Suppressor macrophage treated with lipopolysaccharide for 1 hour (primary cell): Measurements from ENCODE around the gene C4A.
A peak's percentile ranks its signal among the peaks of the same experiment; 100 is the strongest.
"Not testable (repeated sequence)": the region's sequence is repeated elsewhere in the genome, so short reads cannot be mapped to it uniquely, and the experiment has no call there.

Experiments
- DNase-seq, 3 donors: peaks; one replicate each; pipeline ENCODE4 v3.0.0-alpha.2; 2020 to 2022

The C4A gene

DNA sequence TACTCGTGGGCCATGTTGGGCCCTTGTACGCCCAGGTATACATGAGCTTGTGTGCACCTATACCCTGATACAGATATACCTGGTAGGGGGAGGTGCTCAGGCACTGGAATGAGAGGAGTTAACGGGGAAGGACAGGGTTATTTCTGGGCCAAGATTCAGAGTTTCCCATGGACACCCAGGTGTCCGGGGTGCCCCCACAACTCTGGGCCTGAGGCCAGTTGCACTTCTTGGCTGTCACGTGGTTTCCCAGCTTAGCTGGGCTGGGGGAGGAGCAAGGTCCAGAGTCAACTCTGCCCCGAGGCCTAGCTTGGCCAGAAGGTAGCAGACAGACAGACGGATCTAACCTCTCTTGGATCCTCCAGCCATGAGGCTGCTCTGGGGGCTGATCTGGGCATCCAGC is at the start of gene C4A:
TSS of gene C4A (plus strand) at position 314 of the 400 bp plus-strand sequence. CDS start at position 365, 51 bp downstream.
- DNase-seq = not testable (repeated sequence)

GRCh38 chr6:31932137-31932536 is 49.7 kb upstream of the C4A start:
- not testable (repeated sequence) for DNase-seq

DNA sequence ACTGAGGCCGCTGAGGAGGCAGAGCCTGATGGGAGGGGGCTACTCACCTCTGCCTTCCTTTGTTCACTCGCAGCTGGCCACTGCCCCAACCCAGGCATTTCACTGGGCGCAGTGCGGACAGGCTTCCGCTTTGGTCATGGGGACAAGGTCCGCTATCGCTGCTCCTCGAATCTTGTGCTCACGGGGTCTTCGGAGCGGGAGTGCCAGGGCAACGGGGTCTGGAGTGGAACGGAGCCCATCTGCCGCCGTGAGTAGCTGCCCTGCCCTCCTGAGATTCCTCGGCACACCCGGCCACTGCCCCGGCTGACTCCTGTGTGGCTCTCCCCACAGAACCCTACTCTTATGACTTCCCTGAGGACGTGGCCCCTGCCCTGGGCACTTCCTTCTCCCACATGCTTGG is 48.3 kb upstream of the C4A start:
- no peak for DNase-seq

GRCh38 chr6:31935021-31935420 is 46.8 kb upstream of the C4A start:
- DNase-seq = peak in 2 of 3 donors; percentile 22 to 34

DNA sequence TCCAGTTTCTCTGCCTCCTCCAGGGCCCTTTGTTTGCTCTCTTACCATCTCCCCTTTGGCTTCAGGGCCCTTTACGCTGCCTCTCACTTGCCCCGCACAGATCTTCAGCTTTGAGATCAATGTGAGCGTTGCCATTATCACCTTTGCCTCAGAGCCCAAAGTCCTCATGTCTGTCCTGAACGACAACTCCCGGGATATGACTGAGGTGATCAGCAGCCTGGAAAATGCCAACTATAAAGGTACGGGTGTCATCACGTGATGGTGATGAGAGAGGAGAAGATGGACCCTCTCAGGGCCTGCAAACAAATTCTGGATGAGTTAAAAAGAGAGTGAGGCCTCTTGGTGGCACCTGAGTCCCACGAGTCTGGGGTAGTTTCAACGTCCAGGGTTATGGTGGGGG is 46.0 kb upstream of the C4A start:
- no peak for DNase-seq

- DNase-seq = peak; percentile 23 to 53 (median 46)
Observed at GRCh38 chr6:31940256-31940664, 41.6 kb upstream of the C4A start.

- DNase-seq = no peak
Observed at GRCh38 chr6:31943742-31944141, 38.1 kb upstream of the C4A start.

GRCh38 chr6:31945154-31945506 is 36.7 kb upstream of the C4A start:
- no peak for DNase-seq

DNA sequence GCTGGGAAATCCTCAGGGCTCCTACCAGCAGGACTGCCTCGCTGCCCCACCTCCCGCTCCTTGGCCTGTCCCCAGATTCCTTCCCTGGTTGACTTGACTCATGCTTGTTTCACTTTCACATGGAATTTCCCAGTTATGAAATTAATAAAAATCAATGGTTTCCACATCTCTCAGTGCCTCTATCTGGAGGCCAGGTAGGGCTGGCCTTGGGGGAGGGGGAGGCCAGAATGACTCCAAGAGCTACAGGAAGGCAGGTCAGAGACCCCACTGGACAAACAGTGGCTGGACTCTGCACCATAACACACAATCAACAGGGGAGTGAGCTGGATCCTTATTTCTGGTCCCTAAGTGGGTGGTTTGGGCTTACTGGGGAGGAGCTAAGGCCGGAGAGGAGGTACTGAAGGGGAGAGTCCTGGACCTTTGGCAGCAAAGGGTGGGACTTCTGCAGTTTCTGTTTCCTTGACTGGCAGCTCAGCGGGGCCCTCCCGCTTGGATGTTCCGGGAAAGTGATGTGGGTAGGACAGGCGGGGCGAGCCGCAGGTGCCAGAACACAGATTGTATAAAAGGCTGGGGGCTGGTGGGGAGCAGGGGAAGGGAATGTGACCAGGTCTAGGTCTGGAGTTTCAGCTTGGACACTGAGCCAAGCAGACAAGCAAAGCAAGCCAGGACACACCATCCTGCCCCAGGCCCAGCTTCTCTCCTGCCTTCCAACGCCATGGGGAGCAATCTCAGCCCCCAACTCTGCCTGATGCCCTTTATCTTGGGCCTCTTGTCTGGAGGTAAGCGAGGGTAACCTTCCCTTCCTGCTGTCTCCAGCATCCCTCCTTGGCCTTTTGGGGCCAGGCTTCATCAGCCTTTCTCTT is 36.1 kb upstream of the C4A start, which contains the start of gene CFB:
TSS of gene CFB (plus strand) at position 589 of the 863 bp plus-strand sequence. CDS start at position 716, 127 bp downstream.
- DNase-seq = peak; percentile 86 to 92 (median 90)

GRCh38 chr6:31946370-31946885 is 35.4 kb upstream of the C4A start:
- no peak for DNase-seq

- DNase-seq = no peak
Observed at GRCh38 chr6:31947070-31947675, 34.7 kb upstream of the C4A start.

GRCh38 chr6:31947864-31948263 is 34.0 kb upstream of the C4A start:
- no peak for DNase-seq

DNA sequence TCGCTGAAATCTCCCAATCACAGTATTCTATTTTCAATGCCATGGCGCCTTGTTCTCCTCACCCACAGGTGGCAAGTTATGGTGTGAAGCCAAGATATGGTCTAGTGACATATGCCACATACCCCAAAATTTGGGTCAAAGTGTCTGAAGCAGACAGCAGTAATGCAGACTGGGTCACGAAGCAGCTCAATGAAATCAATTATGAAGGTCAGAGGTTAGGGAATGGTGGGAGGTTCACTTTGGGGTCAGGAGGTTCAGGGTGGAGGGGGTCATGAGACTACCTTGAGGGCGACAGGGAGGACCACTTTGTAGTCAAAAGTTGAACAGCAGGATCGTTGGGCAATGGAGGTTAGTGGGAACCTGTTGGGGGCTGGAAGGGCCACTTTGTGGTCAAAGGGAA is 33.6 kb upstream of the C4A start:
- DNase-seq = no peak

DNA sequence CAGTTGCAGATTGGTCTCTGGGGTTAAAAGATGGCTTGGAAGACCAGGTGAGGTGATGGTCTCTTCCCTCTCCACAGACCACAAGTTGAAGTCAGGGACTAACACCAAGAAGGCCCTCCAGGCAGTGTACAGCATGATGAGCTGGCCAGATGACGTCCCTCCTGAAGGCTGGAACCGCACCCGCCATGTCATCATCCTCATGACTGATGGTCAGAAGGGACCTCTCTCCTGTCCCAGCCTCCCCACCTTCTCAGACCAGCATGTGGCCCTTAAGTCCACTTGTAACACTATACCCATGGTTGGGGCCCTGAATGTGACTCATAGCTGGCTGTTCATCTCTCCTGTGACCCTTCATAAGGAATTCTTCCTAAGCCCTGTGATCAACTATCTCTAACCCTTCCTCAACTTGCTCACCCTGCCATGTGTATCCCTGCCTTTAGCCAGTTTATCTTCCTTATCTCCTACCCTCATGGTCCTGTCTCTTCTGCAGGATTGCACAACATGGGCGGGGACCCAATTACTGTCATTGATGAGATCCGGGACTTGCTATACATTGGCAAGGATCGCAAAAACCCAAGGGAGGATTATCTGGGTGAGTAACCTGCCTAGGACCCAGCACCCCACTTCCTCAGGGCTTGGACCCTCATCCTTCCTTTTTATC is 33.0 kb upstream of the C4A start:
- peak; percentile 64 to 72 (median 68) for DNase-seq

DNA sequence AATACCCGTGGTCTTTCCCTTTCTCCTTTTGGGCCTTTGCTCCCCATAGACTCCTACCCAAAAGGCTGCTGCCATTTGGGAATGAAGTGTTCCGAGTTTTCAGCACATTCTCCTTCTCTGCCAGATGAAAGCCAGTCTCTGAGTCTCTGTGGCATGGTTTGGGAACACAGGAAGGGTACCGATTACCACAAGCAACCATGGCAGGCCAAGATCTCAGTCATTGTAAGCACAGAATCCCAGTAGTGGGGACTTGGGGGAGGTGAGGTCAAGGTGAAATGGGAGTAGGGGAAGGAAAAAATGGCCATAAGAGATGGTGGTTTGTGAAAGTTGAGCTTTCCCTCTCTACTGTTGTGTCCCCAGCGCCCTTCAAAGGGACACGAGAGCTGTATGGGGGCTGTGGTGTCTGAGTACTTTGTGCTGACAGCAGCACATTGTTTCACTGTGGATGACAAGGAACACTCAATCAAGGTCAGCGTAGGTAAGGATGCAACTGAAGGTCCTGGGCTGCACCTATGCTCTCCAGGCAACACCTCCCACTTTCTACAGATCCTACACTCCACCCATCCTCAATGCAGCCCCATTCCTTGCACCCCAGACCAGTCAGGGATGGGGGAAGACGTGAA is 31.8 kb upstream of the C4A start:
- no peak for DNase-seq

- DNase-seq = peak; percentile 87 to 90 (median 87)
Observed at GRCh38 chr6:31952140-31952805, 29.6 kb upstream of the C4A start.

GRCh38 chr6:31952890-31953289 is 29.0 kb upstream of the C4A start:
- no peak for DNase-seq

- DNase-seq = no peak
Observed at GRCh38 chr6:31954511-31954910, 27.3 kb upstream of the C4A start.

DNA sequence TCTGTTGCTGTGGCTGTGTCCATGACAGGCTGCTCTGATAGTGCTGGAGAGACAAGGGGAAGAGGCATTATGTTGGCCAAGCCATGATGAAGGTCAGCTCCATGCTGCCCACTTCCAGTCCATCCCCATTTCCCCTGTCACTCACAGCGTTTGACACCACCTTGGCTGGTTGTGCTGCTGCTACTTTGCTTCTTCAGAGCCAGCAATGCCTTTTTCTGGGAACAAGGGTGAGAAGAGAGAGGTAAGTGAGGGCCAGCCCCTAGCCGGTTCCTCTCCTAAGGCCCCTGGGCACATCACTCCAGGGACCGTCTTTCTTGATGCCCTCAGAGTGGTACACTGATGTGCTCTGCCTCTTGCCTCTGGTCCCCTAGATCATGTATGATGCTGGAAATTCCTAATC is 25.1 kb upstream of the C4A start:
- DNase-seq = no peak

- no peak for DNase-seq
Observed at GRCh38 chr6:31958412-31958740, 23.5 kb upstream of the C4A start.

- peak; percentile 99 to 100 (median 99) for DNase-seq
Observed at GRCh38 chr6:31958741-31959739, 22.8 kb upstream of the C4A start, which contains the start of the genes NELFE and SKIC2. Gene NELFE, minus strand, starts transcription at chr6:31958971. Its CDS starts 525 bp downstream, at chr6:31958446. Gene SKIC2, plus strand, starts transcription at chr6:31959175. Its CDS starts 18 bp downstream, at chr6:31959193.
